GM21825 (cell line): ENCODE results near the gene STARD13.

Experiments
- ATAC-seq: cut with Tn5 transposase; IDR thresholded peaks from one replicate; pipeline ENCODE4 v1.9.1; 2021; ENCODE audit warnings: mild to moderate bottlenecking, moderate library complexity; ENCODE audit not compliant: unreplicated experiment

The STARD13 gene

GRCh38 chr13:33285420-33286124 lies at the start of gene STARD13:
TSS of gene STARD13 (minus strand) at chr13:33285755. CDS start at chr13:33285638, 117 bp downstream.
- ATAC-seq = peak; percentile 75

GRCh38 chr13:33334831-33335230 lies 49.3 kb upstream of the STARD13 start:
- no peak for ATAC-seq

GRCh38 chr13:33331962-33332361 lies 46.4 kb upstream of the STARD13 start:
- ATAC-seq = no peak

- ATAC-seq = no peak
Observed at GRCh38 chr13:33330483-33330882, 44.9 kb upstream of the STARD13 start.

GRCh38 chr13:33328701-33329100 lies 43.1 kb upstream of the STARD13 start:
- ATAC-seq = no peak

- ATAC-seq = no peak
Observed at GRCh38 chr13:33326723-33327122, 41.2 kb upstream of the STARD13 start.

GRCh38 chr13:33326246-33326645 lies 40.7 kb upstream of the STARD13 start:
- ATAC-seq = no peak

GRCh38 chr13:33323801-33324510 lies 38.4 kb upstream of the STARD13 start:
- no peak for ATAC-seq

- no peak for ATAC-seq
Observed at GRCh38 chr13:33322965-33323668, 37.6 kb upstream of the STARD13 start.

- ATAC-seq = no peak
Observed at GRCh38 chr13:33322543-33322809, 36.9 kb upstream of the STARD13 start.

- ATAC-seq = no peak
Observed at GRCh38 chr13:33321686-33322542, 36.4 kb upstream of the STARD13 start.

- no peak for ATAC-seq
Observed at GRCh38 chr13:33319859-33320258, 34.3 kb upstream of the STARD13 start.

- ATAC-seq = no peak
Observed at GRCh38 chr13:33318744-33319143, 33.2 kb upstream of the STARD13 start.

- ATAC-seq = no peak
Observed at GRCh38 chr13:33318037-33318436, 32.5 kb upstream of the STARD13 start.

GRCh38 chr13:33316890-33317289 lies 31.3 kb upstream of the STARD13 start:
- no peak for ATAC-seq

GRCh38 chr13:33313504-33313903 lies 27.9 kb upstream of the STARD13 start:
- no peak for ATAC-seq

GRCh38 chr13:33312861-33313212 lies 27.3 kb upstream of the STARD13 start:
- ATAC-seq = no peak

- no peak for ATAC-seq
Observed at GRCh38 chr13:33312150-33312860, 26.8 kb upstream of the STARD13 start.

- ATAC-seq = no peak
Observed at GRCh38 chr13:33311040-33311439, 25.5 kb upstream of the STARD13 start.

- no peak for ATAC-seq
Observed at GRCh38 chr13:33310245-33311038, 24.9 kb upstream of the STARD13 start.
